NB4 (cell line): ENCODE results near the gene SMAD7.

ENCODE experiments used
- DNase-seq: peaks from one replicate; pipeline ENCODE4 v3.0.0; 2010; ENCODE audit warnings: low read depth
- H3K4me3 ChIP-seq: one replicate; pipeline ENCODE4 v1.5.1; 2011; ENCODE audit warnings: mild to moderate bottlenecking, low read depth, low read length, moderate library complexity
- MYC ChIP-seq: IDR thresholded peaks from 2 replicates; pipeline ENCODE4 v1.6.1; 2011; ENCODE audit warnings: low read depth, low read length
- POLR2A ChIP-seq: IDR thresholded peaks from 2 replicates; pipeline ENCODE4 v1.6.1; 2011; ENCODE audit warnings: mild to moderate bottlenecking; ENCODE audit not compliant: insufficient read length; ENCODE audit errors: extremely low read depth
- TF ChIP-seq, protein P1 (sequence below): IDR thresholded peaks from one replicate; pipeline ENCODE4 v1.5.1; 2012; ENCODE audit warnings: low read depth, low read length
- TF ChIP-seq, protein P2 (sequence below): IDR thresholded peaks from 2 replicates; pipeline ENCODE4 v1.6.1; 2011; ENCODE audit warnings: low read depth, low read length

Gene SMAD7

DNA sequence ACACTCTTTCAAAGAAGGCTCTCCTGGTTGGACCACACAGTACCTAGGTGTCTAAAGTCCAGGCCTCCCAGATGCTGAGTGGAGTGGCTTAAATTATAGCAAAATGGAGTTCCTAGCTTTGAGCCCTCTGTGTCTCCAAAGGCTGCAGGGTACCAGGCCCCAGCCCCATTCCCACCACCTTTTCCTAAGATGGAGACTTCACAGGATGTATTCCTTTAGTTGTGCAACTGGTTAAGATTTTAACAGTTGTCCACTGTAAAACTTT lies 4.9 kb downstream of the SMAD7 start:
- DNase-seq, result no peak
- TF ChIP-seq, protein P1, sequence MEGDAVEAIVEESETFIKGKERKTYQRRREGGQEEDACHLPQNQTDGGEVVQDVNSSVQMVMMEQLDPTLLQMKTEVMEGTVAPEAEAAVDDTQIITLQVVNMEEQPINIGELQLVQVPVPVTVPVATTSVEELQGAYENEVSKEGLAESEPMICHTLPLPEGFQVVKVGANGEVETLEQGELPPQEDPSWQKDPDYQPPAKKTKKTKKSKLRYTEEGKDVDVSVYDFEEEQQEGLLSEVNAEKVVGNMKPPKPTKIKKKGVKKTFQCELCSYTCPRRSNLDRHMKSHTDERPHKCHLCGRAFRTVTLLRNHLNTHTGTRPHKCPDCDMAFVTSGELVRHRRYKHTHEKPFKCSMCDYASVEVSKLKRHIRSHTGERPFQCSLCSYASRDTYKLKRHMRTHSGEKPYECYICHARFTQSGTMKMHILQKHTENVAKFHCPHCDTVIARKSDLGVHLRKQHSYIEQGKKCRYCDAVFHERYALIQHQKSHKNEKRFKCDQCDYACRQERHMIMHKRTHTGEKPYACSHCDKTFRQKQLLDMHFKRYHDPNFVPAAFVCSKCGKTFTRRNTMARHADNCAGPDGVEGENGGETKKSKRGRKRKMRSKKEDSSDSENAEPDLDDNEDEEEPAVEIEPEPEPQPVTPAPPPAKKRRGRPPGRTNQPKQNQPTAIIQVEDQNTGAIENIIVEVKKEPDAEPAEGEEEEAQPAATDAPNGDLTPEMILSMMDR, result no peak
- TF ChIP-seq MYC (no peak), POLR2A (no peak)
- TF ChIP-seq, protein P2, sequence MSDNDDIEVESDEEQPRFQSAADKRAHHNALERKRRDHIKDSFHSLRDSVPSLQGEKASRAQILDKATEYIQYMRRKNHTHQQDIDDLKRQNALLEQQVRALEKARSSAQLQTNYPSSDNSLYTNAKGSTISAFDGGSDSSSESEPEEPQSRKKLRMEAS, result no peak
- H3K4me3 ChIP-seq, result no peak overlapping the region

DNA sequence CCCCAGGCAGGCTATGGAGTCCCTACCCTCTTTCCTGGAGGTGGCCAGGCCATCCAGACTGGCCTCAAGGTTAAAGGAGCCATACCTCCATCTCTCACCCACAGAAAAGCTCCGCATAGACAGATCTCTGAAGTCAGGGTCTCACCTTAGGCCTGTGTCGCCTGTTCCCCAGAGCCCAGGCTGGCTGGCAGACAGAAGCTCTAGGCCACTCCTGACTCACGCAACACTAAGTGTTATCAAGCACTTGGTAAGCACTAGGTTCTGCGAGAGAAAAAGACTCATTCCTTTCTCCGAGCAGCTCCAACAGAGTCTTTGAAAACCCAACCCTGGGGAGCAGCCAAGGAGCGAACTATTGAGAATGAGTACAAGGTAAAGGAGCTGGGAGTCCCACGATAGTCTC lies 6.1 kb downstream of the SMAD7 start:
- no peak overlapping the region for H3K4me3 ChIP-seq
- DNase-seq, result no peak
- TF ChIP-seq, protein P1, result no peak
- no peak for TF ChIP-seq MYC
- TF ChIP-seq, protein P2, result no peak
- TF ChIP-seq POLR2A, result no peak

DNA sequence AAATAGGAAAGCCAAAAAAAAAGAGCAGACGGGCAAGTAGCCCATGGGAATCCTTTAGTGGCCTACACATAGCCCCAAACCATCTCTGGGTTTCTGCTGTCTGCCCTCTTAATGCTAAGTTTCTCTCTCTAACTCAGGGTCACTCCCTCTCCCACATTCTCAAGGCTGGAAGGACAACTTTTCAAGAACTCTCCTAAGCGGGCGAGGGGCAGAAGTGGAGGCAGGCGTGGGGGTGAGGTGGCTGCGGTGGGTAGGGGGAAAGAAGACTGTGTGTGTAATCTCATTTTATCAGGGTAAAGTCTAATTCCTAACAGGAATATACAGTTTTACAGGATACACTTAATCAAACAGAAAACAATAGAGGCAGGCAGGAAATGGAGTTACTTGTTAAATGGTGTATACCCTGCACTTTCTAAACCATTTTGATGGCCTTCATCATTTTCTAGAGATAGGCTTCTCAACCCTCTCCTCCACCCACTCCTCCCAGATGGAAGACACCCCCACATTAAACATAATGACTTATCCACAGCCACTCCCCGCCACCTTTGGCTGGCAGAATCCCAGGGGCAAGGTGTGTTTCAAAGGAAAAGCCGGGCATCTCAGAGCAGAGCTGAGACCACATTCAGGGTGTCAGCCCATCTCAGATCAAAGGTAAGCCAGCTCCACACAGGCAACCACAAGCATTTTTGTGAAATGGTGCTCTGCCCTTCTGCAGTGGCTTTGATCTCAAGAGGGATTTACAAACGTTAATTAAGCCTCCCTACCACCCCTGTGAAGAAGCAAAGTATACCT lies 6.8 kb downstream of the SMAD7 start:
- TF ChIP-seq POLR2A (no peak), MYC (no peak)
- TF ChIP-seq, protein P2, result no peak
- TF ChIP-seq, protein P1, result no peak
- no peak overlapping the region for H3K4me3 ChIP-seq
- no peak for DNase-seq

DNA sequence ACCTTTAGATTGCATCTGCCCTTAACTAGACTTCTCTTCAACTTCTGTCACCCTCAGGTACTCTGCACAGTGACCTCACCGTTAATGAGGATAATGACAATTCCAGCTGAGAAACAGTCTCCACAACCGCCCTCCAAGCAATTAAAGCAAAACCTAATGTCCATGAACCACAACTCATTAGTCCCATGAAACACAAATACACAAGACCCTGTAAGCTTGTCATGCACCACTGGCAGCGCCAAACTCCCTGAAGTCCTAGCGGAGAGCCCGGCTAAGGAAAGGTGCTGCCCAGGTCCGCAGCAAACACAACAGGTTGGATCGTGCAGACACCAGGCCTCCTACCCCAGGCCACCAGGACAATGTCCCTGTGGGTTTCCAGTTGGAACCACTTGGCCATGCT lies 7.4 kb downstream of the SMAD7 start:
- no peak overlapping the region for H3K4me3 ChIP-seq
- no peak for DNase-seq
- TF ChIP-seq POLR2A, result no peak
- no peak for TF ChIP-seq MYC
- TF ChIP-seq, protein P1, result no peak
- TF ChIP-seq, protein P2, result no peak

DNA sequence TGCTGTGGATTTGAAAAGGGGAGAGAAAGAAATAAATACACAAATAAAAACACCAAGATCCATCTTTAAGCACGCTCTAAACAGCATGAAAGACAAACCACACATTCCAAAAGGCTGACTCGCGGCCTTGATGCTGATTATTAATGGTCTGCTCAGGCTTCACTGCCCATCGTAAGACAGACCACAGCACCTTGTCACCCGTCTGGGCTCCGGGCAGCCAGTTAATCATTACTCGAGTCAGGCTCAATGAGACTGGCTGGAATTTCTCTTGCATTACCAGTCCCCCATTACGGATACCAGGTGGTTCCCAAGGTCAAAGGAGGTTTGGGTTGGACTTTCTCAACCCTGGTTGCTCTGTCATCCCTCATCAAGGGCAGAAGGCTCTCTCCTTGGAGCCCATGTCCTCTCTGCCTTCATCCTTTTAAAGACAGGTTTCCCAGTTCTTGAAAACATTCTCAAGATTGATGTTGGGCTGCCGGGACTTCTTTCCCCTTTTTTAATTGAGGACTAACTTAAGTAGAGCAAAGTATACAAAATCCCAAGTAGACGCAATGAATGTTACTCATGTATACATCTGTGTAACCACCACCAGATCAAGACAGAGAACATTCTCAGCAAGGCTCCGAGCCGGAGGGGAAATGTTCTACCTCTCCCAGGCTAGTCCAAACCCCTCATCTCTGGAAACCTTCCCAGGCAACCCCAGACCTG lies 8.1 kb downstream of the SMAD7 start:
- TF ChIP-seq, protein P1, result no peak
- TF ChIP-seq, protein P2, result no peak
- TF ChIP-seq POLR2A (no peak), MYC (no peak)
- no peak for DNase-seq
- no peak overlapping the region for H3K4me3 ChIP-seq
